ENCODE measurements around the gene CACNA1F. TPM values are rescaled to one million over a fixed set of nuclear protein-coding genes. Genes with fewer than 3 reads are reported as not detected.

CACNA1F gene
- total and polyA plus RNA-seq, 4 donors = under 0.01 to 0.21 (median 0.11) TPM

Other genes starting within 250 kb of the CACNA1F start
- gene GRIPAP1, start 231.1 kb downstream of the CACNA1F start, total RNA-seq = 10 to 100 TPM; 29.1 to 30.0 TPM
- 100 to 1,000 TPM in 1 of 2 donors, 10 to 100 TPM in 1; 91.2 to 116 TPM for gene GRIPAP1, start 231.1 kb downstream of the CACNA1F start, polyA plus RNA-seq (ENCODE audit: insufficient read length in 2 of 2)
- gene TFE3, start 190.0 kb downstream of the CACNA1F start, total RNA-seq = 10 to 100 TPM; 13.1 to 21.7 TPM
- 10 to 100 TPM; 36.5 to 41.3 TPM for gene TFE3, start 190.0 kb downstream of the CACNA1F start, polyA plus RNA-seq (ENCODE audit: insufficient read length in 2 of 2)
- gene CCDC120, start 174.3 kb downstream of the CACNA1F start, total RNA-seq = 1 to 10 TPM; 1.6 to 3.5 TPM
- 10 to 100 TPM; 14.8 to 22.4 TPM for gene CCDC120, start 174.3 kb downstream of the CACNA1F start, polyA plus RNA-seq (ENCODE audit: insufficient read length in 2 of 2)
- 10 to 100 TPM in 1 of 2 donors, 1 to 10 TPM in 1; 7.3 to 16.1 TPM for gene PRAF2, start 159.3 kb downstream of the CACNA1F start, total RNA-seq
- gene PRAF2, start 159.3 kb downstream of the CACNA1F start, polyA plus RNA-seq (ENCODE audit: insufficient read length in 2 of 2) = 100 to 1,000 TPM; 122 to 128 TPM
- 10 to 100 TPM; 24.5 to 47.3 TPM for gene WDR45, start 153.5 kb downstream of the CACNA1F start, total RNA-seq
- 10 to 100 TPM; 42.2 to 49.0 TPM for gene WDR45, start 153.5 kb downstream of the CACNA1F start, polyA plus RNA-seq (ENCODE audit: insufficient read length in 2 of 2)
- gene GPKOW, start 109.6 kb downstream of the CACNA1F start, total RNA-seq = 10 to 100 TPM; 22.9 to 32.3 TPM
- 10 to 100 TPM; 34.2 to 35.6 TPM for gene GPKOW, start 109.6 kb downstream of the CACNA1F start, polyA plus RNA-seq (ENCODE audit: insufficient read length in 2 of 2)
- gene MAGIX, start 70.6 kb downstream of the CACNA1F start, total RNA-seq = 1 to 10 TPM; 2.0 to 6.2 TPM
- 1 to 10 TPM; 5.5 to 6.0 TPM for gene MAGIX, start 70.6 kb downstream of the CACNA1F start, polyA plus RNA-seq (ENCODE audit: insufficient read length in 2 of 2)
- gene PLP2, start 61.4 kb downstream of the CACNA1F start, total RNA-seq = 10 to 100 TPM in 1 of 2 donors, 1 to 10 TPM in 1; 3.6 to 26.1 TPM
- 10 to 100 TPM; 11.9 to 22.8 TPM for gene PLP2, start 61.4 kb downstream of the CACNA1F start, polyA plus RNA-seq (ENCODE audit: insufficient read length in 2 of 2)
- 1 to 10 TPM; 2.0 to 2.2 TPM for gene PRICKLE3, start 47.0 kb downstream of the CACNA1F start, total RNA-seq
- gene PRICKLE3, start 47.0 kb downstream of the CACNA1F start, polyA plus RNA-seq (ENCODE audit: insufficient read length in 2 of 2) = 1 to 10 TPM; 1.7 to 3.1 TPM
- 100 to 1,000 TPM in 1 of 2 donors, 10 to 100 TPM in 1; 83.5 to 192 TPM for gene SYP, start 33.1 kb downstream of the CACNA1F start, total RNA-seq
- gene SYP, start 33.1 kb downstream of the CACNA1F start, polyA plus RNA-seq (ENCODE audit: insufficient read length in 2 of 2) = 100 to 1,000 TPM; 299 to 344 TPM
- 1 to 10 TPM; 7.2 to 8.1 TPM for gene CCDC22, start 2.1 kb upstream of the CACNA1F start, total RNA-seq
- gene CCDC22, start 2.1 kb upstream of the CACNA1F start, polyA plus RNA-seq (ENCODE audit: insufficient read length in 2 of 2) = 10 to 100 TPM; 20.6 to 21.2 TPM
- under 1 TPM in 1 of 2 donors, not detected in 1; 0.11 TPM for gene FOXP3, start 31.4 kb upstream of the CACNA1F start, total RNA-seq
- gene FOXP3, start 31.4 kb upstream of the CACNA1F start, polyA plus RNA-seq (ENCODE audit: insufficient read length in 2 of 2) = 1 to 10 TPM; 1.2 to 1.3 TPM
- 10 to 100 TPM; 13.3 to 13.4 TPM for gene PPP1R3F, start 36.5 kb upstream of the CACNA1F start, total RNA-seq
- 10 to 100 TPM; 24.1 to 25.1 TPM for gene PPP1R3F, start 36.5 kb upstream of the CACNA1F start, polyA plus RNA-seq (ENCODE audit: insufficient read length in 2 of 2)
- not detected for gene GAGE10, start 70.3 kb upstream of the CACNA1F start, total RNA-seq
- gene GAGE10, start 70.3 kb upstream of the CACNA1F start, polyA plus RNA-seq (ENCODE audit: insufficient read length in 2 of 2) = not detected
- not detected for gene GAGE12J, start 88.7 kb upstream of the CACNA1F start, total RNA-seq
- gene GAGE12J, start 88.7 kb upstream of the CACNA1F start, polyA plus RNA-seq (ENCODE audit: insufficient read length in 2 of 2) = not detected
- not detected for gene GAGE13, start 98.2 kb upstream of the CACNA1F start, total RNA-seq
- gene GAGE13, start 98.2 kb upstream of the CACNA1F start, polyA plus RNA-seq (ENCODE audit: insufficient read length in 2 of 2) = not detected

Measured in spinal cord (tissue), 4 donors.